GM12801 (cell line): Measurements from ENCODE around the gene ETV5.

ENCODE experiments used
- CTCF ChIP-seq: IDR thresholded peaks from one replicate; pipeline ENCODE4 v1.5.1; 2011; ENCODE audit warnings: control low read depth; ENCODE audit not compliant: insufficient read length; ENCODE audit errors: extremely low read depth

The ETV5 gene

DNA sequence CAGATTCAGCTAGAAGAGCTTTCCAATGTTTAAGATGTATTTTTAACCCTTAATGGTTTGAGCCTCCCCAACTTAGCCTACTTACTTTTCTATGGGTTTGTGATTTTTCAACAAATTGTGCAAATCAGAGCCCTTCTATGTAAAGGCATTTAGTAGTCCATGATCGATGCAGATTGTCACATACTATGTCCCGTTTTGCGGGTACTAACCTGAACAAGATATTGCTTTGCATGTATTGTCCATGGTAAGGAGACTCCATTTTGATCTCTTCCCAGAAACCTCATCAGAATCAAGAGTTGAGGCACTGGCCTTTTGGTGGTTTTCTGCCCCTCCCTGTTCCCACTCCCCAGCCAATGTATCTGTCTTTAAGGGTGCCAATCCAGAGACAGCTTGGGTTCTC lies 60.8 kb downstream of the ETV5 start:
- no peak for TF ChIP-seq CTCF

GRCh38 chr3:186046838-186047237 lies 62.1 kb downstream of the ETV5 start:
- TF ChIP-seq CTCF = no peak

DNA sequence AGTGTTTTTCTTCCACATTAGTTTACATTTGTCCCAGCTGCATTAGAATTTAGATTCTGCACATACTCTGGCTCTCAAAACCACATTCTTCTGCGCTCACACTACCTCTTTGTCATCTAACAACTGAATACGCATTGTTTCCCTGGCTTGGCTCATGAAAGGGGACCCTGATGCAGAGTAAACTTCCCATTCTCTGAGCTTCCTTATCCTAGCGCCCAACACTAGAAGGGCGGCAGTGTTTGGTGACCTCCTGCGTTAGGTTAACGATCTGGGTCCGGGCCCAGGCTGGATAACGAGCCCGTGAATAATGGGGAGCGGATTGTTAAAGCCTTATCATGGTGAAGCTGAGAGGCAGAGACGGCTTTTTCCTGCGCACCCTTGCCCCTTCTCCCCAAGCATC lies 63.9 kb downstream of the ETV5 start:
- TF ChIP-seq CTCF = no peak

DNA sequence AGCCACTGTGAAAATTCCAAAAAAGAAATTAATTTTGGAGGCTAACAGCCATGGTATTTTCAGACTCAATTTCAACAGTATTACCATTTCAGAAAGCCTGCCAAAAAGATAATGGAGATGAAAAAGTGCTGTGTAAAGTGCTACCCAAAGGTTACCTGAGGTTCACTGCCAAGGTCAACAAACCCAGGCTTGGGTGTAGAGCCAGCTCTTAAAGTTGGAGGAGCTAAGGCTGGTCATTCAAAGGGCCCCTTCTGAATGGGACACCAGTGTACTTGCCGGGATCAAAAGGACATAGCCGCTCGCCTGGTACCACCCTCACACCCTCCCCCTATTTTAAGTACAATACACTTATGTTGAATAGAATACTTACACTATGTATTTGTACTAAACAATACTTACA lies 64.5 kb downstream of the ETV5 start:
- TF ChIP-seq CTCF = no peak

GRCh38 chr3:186042521-186043202 lies 66.2 kb downstream of the ETV5 start:
- no peak for TF ChIP-seq CTCF

GRCh38 chr3:186042036-186042435 lies 66.9 kb downstream of the ETV5 start:
- no peak for TF ChIP-seq CTCF

GRCh38 chr3:186038360-186038759 lies 70.5 kb downstream of the ETV5 start:
- TF ChIP-seq CTCF = no peak
